ENCODE results near the gene TTC22.

Gene TTC22

DNA sequence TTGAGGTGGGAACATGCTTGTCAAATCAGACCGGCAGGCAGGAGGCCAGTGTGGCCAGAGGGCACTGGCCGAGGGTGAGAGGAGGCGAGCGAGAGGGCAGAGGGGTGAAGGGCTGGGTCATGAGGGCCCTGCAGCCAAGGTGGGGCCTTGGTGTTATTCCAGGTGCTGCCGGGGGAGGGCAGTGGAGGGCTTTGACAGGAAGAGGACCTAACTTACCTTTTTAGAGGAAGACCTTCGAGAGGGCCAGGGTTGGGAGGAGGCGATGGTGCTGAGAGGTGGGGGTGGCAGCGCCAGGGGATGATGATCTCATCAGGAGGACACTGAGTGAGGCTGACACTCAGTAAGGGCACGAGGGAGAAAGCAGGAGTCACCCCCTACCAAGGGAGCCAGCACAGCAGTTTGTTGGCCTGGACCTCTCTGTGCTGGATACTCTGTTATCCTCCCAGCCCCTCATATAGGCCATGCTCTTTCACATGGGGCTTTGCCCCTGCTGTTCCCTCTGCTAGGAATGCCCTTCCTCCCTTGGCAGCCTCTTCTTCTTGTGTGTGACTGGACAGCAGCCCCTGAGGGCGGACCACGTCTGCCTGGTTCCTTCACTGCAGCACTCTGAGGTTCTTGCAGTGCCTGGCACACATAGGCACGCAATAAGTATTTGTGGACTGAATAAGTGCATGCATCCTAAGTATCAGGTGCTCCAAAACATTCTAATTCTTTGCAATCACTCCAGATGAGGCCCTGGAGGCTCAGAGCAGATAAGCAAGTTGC, 7.5 kb upstream of the TTC22 start:
- no peak for DNase-seq (ENCODE audit: low read depth in 2 of 3, low spot score in 2 of 3)

DNA sequence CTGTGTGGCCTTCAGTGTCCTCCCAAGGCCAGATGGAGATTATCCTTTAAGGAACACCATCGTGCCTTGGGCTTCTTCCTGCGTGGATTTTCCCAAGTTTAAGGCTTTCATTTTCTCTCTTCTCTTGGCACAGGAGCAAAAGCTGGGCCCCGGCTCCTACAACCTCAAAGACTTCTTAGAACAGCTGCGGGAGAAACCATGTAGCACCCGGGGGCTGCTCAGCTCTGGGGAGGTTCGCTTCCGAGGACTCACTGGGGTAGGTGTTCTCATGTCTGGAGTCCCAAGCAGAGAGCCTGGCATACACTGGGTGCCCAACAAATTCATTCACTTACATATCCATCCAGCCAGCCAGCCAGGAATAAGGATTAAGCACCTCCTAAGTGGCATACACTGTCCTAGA, 6.6 kb upstream of the TTC22 start:
- no peak for DNase-seq (ENCODE audit: low read depth in 2 of 3, low spot score in 2 of 3)

DNA sequence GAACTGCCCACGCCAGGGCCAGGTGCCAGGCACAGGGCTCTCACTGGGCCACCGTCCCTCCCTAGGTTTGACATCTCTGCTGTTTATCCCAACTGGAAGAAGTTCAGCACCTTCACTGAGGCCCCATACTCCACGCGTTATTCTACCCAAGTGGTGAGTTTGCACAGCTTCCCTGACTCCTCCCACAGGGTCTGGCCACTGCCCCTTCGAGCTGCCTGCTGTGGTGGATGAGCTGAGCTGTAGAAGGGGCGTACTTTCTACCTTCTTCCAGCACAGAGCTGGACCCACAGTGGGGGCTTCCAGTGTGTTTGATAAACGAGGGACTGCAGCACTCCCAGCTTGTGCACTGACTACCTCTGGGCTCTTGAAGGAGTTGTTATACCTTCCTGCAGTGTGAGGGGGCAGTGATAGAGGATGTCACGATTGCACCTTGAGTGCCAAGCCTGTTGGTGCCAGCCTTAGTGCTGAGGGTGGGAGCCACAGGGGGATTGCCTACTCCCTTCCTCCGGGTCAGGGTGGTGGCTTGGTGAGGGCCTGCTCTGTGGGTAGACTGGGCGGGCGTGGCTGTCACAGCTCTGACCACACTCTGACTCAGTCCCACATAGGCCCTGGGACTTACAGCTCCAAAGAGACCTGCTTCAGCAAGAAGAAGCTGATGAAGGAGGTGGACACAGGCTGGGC, 5.9 kb upstream of the TTC22 start:
- no peak for DNase-seq (ENCODE audit: low read depth in 2 of 3, low spot score in 2 of 3)

DNA sequence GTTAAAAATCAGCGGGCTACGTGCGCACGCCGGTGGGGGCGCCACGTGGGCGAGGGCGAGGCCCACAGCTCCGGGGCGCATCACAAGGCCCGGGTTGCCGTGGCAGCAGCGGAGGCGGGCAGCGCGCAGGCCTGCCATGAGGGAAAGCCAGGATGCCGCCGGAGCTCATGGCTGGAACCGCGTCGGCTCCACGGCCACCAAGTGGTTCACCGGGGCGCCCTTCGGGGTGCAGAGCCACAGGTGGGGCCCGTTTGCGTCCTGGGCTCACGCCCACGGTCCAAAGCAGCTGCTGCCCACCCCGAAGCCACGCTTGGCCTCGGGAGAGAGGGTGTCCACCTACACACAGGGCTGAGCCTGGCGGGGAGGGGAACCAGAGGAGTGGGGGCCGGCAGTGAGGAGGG, 4.9 kb upstream of the TTC22 start:
- DNase-seq (ENCODE audit: low read depth in 2 of 3, low spot score in 2 of 3) = no peak

DNA sequence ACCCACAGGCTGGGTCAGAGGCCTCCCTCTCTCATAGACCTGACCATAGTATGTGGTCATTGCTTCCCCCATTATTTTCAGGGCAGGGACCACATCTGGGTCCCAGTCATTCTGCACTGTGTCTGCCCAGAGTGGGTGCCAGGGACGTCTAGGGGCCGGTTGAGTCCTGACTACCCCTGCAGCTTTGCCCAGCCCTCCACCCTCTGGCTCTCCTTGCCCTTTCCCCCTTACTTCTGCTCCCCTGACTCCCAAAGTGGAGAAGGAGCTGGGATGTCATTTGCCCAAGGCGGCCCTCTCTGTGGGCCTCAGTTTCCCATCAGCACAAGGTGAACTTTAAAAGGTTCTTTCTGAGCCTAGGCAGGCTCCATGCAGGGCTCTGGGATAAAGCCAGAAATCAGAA, 4.3 kb upstream of the TTC22 start:
- DNase-seq (ENCODE audit: low read depth in 2 of 3, low spot score in 2 of 3) = no peak

DNA sequence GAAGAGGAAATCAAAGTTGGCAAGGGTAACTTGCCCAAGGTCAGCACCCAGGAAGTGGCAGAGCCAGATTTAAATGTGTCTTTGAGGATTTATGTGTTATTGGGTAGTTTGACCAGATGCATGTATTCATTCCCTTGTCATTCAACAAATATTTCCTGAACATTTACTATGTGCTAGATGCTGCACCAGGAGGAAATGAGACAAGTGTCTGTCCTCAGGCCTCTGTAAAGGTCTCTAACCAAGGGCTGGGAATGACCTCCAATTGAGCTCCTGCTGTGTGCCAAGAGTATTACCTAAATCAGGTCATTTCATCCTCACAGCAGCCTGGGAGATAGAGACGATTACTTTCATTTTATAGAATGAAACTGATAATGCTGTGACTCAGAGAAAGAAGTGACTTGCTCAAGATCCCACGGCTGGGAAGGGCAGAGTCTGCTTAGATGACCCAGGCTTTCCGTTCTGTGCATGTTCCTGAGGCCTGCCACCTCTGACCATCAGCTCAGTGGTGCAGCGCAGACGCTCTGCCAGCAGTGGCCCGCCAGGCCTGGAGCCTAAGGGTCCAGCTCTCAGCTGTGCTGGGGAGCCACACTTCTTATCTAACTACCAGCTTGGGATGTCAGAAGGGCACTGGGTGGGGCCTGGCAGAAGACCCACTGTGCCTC, 3.5 kb upstream of the TTC22 start:
- no peak for DNase-seq (ENCODE audit: low read depth in 2 of 3, low spot score in 2 of 3)

DNA sequence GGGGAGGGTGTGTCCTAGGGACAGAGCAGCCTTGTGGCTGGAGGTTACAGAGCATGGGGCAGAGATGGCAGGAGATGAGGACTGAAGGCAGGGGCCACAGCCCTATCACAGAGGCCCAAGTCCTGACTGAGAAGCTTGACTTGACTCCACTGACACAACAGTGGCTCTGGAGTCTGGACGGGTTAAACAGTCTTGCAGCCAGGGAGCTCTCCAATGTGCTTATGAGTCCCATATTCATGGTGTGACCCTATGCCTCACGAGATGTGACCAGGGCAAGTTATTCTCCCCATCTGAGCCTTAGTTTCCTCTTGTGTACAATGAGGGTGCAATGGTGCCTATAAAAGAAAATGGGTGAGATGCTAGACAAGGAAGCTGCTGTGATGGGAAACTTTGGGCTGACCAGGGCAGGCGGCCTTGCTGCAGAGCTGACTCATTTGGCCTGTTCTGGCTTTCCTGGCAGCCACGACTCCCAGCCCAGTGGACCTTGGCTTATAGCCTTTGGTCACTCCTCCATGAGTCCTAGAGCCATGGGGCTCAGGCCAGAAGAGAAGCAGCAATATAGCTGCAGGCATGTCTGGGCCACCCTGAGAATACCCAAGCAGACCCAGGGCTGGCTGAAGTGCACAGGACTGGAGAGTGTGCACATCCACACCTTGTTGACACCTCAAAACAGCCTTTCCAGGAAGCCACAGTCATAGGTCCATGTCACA, 2.8 kb upstream of the TTC22 start:
- no peak for DNase-seq (ENCODE audit: low read depth in 2 of 3, low spot score in 2 of 3)

DNA sequence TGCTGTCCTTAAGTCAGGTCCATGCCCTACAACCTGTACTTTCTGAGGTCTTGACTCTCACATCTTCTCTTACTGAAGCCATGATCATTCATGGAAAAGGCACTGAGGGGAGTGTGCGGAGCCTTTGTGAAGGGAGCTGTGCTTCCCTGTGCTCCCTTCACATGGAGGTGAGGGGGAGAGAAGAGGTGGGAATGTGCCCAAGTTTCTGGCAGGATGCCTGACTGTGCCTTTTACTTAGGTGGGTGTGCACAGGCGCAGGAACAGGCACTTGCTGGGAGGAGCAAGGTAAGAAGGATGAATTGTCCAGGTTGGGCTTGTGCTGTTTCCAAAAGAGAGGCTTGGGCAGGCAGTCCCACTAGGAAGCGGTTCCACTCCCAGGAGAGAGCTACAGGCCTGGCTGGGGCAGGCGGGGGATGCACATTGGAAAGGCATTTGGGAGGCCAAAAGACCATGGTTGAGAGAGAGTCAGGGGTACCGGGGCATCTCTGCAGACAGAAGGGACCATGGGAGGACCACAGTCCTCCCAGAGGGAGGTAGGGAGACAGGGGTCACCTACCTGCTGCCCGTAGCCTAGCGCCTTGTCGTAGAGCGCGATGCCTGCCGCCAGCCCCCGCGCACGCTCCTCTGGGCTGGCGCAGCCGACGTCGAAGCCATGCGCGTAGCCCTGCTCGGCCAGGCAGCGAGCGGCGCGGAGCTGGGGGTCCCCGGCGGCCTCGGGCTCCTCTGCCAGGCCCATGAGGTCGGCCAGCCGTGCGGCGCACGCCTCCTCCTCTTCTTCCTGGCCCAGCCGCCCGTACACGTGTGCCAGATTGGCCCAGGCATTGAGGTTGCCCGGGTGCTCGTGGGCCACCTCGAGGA, 853 bp downstream of the TTC22 start:
- DNase-seq (ENCODE audit: low read depth in 2 of 3, low spot score in 2 of 3) = no peak

DNA sequence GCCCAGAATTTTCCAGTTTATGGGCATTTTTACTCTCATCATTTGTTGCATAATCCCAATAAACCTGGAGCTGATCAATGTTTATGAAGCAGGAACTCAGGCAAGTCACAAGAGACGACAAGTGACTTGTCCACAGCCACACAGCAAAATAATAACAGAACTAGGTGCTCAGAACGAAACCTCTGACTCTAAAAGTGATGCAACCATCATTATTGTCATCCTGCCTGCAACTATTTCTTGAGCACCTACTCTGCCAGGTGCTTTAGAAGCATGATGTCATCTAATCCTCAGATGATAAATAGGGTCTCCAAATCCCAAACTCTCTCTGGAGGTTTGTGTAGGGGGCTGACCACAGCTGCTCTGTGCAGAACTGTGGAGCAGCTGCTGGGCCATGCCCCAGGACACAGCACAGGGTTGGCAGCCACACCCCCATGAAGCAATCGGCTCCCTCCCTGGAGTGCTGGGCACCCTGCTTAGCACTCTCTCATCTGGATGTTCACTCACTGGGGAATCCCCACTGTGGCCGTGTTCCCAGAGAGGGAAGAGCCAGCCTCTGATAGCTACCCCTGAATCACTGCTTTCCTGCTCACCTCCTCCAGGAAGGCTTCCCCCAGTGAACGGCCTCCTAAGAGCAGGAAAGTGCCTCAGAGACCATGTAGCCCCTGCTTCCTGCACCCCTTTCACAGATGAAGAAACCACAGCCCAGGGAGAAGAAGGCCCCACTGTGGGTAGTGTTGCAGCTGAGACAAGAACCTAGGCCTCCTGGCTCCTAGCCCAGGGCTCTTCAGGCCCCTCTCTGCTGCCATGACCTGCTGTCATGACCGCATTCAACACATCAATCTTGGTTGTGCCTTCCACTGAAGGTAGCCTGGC, 2.1 kb downstream of the TTC22 start:
- DNase-seq (ENCODE audit: low read depth in 2 of 3, low spot score in 2 of 3) = peak in 1 of 3 experiments; percentile 10

DNA sequence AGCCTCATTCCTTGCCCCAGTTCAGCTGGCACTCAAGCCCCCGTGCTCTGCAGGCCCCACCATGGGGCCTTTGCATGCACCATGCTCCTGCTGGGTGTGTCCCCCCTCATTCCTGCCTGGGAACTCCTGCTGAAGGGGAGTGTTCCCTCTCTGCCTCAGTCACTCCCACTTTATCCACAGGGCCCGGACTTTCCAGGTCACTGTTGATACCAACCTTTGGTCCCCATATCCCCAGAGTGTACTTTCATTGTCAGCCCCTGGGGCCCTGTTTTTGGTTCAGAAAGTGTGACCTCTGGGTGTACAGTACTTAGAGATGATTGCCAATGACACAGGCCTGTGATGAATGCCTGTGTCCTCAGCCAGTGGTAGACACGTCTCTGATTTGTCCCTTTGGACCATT, 2.9 kb downstream of the TTC22 start:
- no peak for DNase-seq (ENCODE audit: low read depth in 2 of 3, low spot score in 2 of 3)

DNA sequence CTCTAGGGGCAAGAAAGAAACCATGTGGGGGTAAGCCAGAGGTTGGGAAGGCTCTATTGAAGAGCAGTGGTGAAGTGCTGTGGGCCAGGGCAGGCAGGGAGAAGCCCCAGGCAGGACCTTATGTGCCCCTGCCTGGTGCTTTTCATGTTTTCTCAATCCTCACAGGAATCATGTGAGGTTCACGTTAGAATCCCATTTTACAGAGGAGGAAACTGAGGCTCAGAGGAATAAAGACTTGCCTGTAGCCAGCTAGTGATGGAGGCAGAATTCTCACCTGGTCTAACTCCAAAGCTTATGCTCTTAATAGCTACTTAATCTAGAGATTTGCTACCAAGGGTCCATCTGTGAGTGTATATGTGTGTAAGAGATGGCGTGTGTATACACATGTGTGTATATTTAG, 4.2 kb downstream of the TTC22 start:
- DNase-seq (ENCODE audit: low read depth in 2 of 3, low spot score in 2 of 3) = no peak

DNA sequence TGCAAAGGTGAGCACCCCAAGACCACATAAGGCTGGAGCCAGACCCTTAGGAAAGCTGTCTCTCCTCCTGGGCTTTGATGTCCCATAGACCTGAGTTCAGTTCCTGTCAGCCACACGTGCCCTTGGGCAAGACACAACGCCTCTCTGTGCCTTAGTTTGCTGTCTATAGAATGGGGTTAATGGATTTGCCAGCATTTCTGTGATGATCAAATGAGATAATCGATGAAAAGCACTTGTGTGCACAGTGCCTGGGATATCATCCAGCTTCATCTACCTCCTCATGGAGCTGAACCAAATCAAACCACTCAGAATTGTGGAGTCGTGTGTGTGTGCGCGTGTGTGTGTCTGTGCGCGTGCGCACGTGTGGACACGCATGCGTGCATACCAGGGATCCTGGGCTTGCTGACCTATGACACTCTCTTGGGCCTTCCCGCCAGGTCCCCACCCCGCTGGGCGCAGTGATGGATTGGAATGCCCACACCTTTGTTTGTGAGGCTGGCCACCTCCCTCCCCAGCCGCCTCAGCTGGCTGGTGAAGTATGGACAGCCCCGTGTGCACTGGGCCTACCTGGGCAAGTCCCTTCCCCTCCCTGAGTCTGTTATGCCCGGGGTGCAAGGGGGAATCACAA, 5.2 kb downstream of the TTC22 start:
- no peak for DNase-seq (ENCODE audit: low read depth in 2 of 3, low spot score in 2 of 3)

DNA sequence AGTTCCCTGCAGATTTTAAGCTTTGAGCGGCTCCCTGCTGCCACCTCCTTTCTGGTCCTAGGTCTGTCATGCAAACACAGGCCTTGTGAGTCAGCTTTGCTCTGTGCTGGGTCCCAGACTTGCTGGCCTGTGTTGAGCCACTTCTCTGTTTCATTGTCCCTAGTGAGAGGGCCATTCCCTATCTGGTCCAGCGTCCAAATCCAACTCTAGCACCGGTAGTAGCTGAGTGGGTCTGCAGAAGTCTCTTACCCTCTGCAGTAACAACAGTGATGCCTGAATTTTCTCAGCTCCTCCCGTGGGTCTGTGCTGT, 5.8 kb downstream of the TTC22 start:
- DNase-seq (ENCODE audit: low read depth in 2 of 3, low spot score in 2 of 3) = no peak

DNA sequence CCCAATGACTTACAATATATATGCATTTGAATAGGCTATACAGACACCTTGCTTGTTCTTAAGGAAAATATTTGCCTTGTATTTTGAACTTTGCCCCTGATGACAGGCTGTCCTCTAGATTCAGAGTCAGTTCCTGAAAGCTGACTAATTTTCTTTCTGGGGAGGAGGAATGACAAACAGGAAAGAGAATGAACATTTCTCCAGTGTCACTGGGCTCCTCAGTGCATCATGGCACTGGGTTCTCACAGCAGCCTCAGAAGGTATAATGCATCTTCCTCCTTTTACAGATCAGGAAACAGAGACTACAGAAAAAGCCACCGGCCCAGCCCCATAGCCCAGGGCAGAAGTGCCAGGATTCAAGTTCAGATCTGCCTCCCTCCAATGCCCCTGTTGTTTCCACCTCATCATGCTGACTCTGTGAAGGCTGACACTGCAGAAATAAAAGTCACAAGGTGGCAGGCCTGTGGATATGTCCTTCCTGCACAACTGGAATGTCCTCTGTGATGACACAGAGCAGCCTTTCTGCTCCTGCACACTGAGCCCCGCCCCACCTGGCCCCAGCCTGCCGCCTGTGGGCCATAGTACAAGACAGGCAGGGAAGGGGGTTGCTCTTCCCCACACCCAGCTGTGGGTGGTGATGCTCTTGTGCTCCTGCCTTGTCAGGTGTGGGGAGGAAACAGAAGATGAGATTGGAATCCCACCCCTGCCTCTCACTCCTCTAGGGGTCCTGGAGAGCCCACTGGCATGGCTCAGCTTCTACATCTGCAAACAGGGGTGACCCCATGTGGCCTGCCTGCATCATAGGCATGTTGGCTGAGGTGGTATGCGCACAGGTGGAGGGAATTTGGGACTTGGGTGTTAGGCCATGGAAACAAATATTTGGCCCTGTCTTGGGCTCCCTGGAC, 6.4 kb downstream of the TTC22 start:
- no peak for DNase-seq (ENCODE audit: low read depth in 2 of 3, low spot score in 2 of 3)

DNA sequence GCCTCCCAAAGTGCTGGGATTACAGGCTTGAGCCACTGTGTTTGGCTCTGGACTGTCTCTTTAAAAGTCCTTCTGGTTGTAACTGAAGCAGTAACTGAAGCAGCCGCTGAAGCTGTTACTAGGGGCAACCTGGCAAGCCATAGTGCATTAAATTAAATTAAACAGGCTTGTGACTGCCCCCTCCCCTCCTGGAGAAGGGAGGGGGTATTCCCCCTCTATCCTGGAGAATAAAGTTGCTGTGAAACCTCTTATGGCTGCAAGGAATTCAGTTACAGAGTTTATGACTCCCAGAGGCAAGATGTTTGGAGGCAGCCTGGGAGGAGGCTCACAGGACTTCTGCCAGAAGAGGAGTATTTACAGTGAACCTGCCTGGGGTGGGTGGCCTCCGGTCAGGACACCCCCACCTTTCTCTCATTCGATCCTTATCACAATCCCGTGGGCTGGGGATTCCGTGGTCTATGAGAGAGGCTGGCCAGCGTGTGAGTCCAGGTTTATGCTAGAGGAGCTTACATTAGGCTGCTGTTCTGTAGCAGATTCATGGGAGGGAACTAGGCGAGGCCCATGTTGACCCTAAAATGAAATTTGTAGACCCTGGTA, 8.3 kb downstream of the TTC22 start:
- DNase-seq (ENCODE audit: low read depth in 2 of 3, low spot score in 2 of 3) = no peak

DNA sequence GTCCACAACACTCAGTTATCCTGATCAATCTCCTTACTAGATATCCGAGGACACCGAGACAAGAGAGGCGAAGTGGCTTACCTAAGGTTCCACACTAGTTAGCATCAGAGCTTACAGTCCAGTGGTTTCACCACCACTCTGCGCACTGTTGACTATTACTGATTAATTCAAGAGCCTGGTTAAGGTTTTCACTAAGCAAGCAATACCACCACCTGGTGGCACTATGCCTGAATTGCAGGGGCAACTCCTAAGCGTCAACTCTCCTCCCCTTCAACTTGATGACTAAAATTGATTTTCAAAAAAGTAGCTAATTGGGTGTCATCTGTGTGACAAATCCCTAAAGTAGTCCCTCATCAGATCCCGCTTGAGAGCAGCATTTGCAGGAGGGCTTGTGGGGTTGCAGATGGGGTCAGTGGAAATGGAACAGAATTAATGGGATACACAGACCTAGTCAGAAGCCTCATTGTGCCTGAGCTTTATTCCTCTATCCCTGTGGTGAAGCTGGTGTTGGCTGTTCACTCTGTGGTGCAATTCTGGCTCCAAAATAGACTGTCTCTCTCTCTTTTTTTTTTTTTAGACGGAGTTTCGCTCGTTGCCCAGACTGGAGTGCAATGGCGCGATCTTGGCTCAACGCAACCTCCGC, 9.1 kb downstream of the TTC22 start:
- DNase-seq (ENCODE audit: low read depth in 2 of 3, low spot score in 2 of 3) = peak; percentile 12 to 55 (median 30)

DNA sequence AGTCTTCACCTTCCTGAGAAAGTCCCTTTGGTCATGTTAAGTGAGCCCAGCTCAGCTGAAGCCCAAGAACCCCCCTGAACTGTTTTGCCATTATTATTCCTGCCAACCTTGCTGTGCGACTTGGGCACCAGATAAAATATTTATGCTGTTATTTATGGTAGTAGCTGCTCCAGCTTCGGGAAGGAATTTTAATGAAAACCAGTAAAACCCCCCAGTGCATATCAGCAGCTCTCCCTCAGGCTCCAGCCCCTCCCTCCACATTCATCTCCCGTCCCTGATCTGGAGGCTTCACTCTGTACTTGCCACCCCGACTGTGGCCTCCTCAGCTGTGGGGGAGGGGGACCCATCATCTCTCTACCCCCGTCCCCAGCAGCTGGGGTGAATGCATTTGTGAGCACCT, 12.7 kb downstream of the TTC22 start:
- DNase-seq (ENCODE audit: low read depth in 2 of 3, low spot score in 2 of 3) = no peak

DNA sequence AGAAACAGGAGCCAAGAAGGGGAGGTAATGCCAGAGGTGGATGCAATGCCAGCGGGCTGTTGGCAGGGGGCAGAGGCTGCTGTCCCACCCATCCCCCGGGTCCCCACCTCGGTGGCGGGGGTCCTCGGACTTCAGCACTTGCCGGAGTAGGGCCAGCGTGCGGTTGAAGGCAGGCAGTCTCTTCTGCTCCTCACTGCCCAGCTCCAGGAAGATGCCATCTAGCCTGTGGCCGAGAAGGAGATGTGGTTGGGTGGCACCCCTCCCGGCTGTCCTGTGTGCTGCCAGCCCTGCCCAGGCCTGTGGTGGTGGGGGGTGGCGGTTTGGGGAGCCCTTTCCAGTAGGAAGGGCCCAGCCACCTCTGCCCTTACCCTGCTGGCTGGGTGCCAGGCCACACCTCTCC, 13.5 kb downstream of the TTC22 start:
- no peak for DNase-seq (ENCODE audit: low read depth in 2 of 3, low spot score in 2 of 3)

All from activated CD8-positive, alpha-beta memory T cell treated with anti-CD3 and anti-CD28 coated beads for 48 hours (primary cell).